ENCODE data around the gene RANBP17. TPM values are rescaled to one million over a fixed set of nuclear protein-coding genes. Genes with fewer than 3 reads are reported as not detected.

Gene RANBP17
- total RNA-seq, 1 experiment from 2014 or later, result not detected

DNA sequence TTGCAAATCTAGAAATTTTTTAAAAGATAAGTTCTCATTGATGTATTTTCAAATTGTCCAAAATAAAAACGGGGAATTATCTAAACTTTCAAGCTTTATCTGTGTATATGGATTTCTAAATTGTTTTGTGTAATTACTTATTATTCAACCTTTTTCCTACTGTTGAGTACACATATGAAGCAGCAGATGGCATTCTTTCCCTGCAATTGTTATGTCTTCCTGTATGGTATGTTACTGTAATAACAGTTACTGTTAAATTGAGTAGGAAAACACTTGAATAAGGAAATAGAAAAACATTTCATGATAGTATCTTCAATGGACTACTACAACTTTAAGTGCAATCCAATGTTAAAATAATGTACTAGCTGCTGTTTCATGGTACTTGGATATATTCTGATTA is 124.8 kb downstream of the RANBP17 start:
- no peaks in the 10 kb centered on the region for H3K4me1 ChIP-seq (ENCODE audit: insufficient read depth, low read length, poor library complexity, severe bottlenecking)
- peaks cover 13% of the 10 kb centered on the region for H3K27me3 ChIP-seq (replicated peaks; ENCODE audit: insufficient read depth, low read depth, low read length, poor library complexity)
- no peaks in the 10 kb centered on the region for H3K9me3 ChIP-seq (ENCODE audit: low read depth, low read length, poor library complexity, severe bottlenecking)
- ChIA-PET CTCF (no interaction called here), POLR2A (ENCODE audit: low non-redundant PET) (no interaction called here)
- no peak overlapping the region for H3K4me3 ChIP-seq (ENCODE audit: low read depth, low read length, poor library complexity, severe bottlenecking)
- H3K27ac ChIP-seq (ENCODE audit: low read depth, low read length, poor library complexity, severe bottlenecking), result no peak overlapping the region
- DNase-seq (ENCODE audit: low spot score), result no peak
- BruUV-seq (replicated peaks), result no TSS peak
- TF ChIP-seq, protein P1, sequence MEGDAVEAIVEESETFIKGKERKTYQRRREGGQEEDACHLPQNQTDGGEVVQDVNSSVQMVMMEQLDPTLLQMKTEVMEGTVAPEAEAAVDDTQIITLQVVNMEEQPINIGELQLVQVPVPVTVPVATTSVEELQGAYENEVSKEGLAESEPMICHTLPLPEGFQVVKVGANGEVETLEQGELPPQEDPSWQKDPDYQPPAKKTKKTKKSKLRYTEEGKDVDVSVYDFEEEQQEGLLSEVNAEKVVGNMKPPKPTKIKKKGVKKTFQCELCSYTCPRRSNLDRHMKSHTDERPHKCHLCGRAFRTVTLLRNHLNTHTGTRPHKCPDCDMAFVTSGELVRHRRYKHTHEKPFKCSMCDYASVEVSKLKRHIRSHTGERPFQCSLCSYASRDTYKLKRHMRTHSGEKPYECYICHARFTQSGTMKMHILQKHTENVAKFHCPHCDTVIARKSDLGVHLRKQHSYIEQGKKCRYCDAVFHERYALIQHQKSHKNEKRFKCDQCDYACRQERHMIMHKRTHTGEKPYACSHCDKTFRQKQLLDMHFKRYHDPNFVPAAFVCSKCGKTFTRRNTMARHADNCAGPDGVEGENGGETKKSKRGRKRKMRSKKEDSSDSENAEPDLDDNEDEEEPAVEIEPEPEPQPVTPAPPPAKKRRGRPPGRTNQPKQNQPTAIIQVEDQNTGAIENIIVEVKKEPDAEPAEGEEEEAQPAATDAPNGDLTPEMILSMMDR (conservative IDR thresholded peaks at IDR 0.05; ENCODE audit: low read depth, low read length), result no peak
- no peak for TF ChIP-seq EZH2 (IDR thresholded peaks at IDR 0.05; ENCODE audit: borderline replicate concordance, low read depth, low read length, poor library complexity, severe bottlenecking)
- intact Hi-C loops (cut with micrococcal nuclease; ENCODE audit: unreplicated experiment), result loop anchor here (5.0 kb wide), 1 partner anchor 356 kb away; no protein-coding TSS in a partner anchor
- no peaks in the 10 kb centered on the region for H3K36me3 ChIP-seq (ENCODE audit: insufficient read depth, low read length, poor library complexity, severe bottlenecking)

DNA sequence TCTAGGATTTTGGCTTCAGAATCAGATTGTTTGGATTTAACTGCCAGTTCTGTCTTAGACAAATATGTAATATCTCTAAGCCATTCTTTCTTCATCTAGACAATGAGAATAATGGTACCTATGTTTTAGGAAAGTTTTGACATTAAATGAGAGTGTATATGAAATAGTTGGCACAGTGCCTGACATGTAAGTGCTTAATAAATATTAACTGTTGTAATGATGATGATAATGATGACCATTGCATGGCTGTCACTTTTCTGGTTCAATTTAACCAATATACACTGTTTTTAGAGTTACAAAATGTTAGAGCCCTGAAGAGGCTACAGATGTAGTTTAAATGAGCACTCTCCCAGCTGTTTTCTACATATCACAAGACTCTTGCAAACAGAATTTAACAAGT is 131.7 kb downstream of the RANBP17 start:
- no peak for TF ChIP-seq EZH2 (IDR thresholded peaks at IDR 0.05; ENCODE audit: borderline replicate concordance, low read depth, low read length, poor library complexity, severe bottlenecking)
- TF ChIP-seq, protein P1 (conservative IDR thresholded peaks at IDR 0.05; ENCODE audit: low read depth, low read length), result no peak
- no peak for DNase-seq (ENCODE audit: low spot score)
- Histone ChIP-seq H3K9me3 (ENCODE audit: low read depth, low read length, poor library complexity, severe bottlenecking) (no peaks in the 10 kb centered on the region), H3K27ac (ENCODE audit: low read depth, low read length, poor library complexity, severe bottlenecking) (no peak overlapping the region), H3K27me3 (replicated peaks; ENCODE audit: insufficient read depth, low read depth, low read length, poor library complexity) (peaks cover 28% of the 10 kb centered on the region), H3K4me1 (ENCODE audit: insufficient read depth, low read length, poor library complexity, severe bottlenecking) (no peaks in the 10 kb centered on the region), H3K4me3 (ENCODE audit: low read depth, low read length, poor library complexity, severe bottlenecking) (no peak overlapping the region), H3K36me3 (ENCODE audit: insufficient read depth, low read length, poor library complexity, severe bottlenecking) (no peaks in the 10 kb centered on the region)
- ChIA-PET POLR2A (ENCODE audit: low non-redundant PET) (no interaction called here), CTCF (no interaction called here)
- no TSS peak for BruUV-seq (replicated peaks)
- intact Hi-C loops (cut with micrococcal nuclease; ENCODE audit: unreplicated experiment), result no loop called here

DNA sequence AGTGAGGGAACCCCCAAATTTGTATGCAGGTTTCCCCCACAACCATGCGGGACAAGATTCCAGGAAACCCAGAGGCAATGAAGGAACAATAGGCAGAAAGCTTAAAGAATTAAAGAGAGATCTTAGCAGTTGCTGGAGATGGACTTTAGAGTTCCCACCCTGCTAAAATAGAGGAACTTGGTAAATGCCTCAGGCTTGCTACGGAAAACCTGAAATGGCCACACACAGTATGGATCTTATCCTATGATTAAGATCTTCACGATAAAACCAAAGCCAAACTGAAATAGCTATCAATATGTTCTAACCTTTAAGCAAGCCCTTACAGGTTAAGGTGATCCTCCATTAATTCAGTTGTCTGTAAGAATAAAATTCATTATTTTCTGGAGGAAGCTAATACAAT is 148.3 kb downstream of the RANBP17 start:
- ChIA-PET POLR2A (ENCODE audit: low non-redundant PET) (no interaction called here), CTCF (no interaction called here)
- no peak overlapping the region for H3K4me3 ChIP-seq (ENCODE audit: low read depth, low read length, poor library complexity, severe bottlenecking)
- no peak for TF ChIP-seq EZH2 (IDR thresholded peaks at IDR 0.05; ENCODE audit: borderline replicate concordance, low read depth, low read length, poor library complexity, severe bottlenecking)
- TF ChIP-seq, protein P1 (conservative IDR thresholded peaks at IDR 0.05; ENCODE audit: low read depth, low read length), result no peak
- no peaks in the 10 kb centered on the region for H3K9me3 ChIP-seq (ENCODE audit: low read depth, low read length, poor library complexity, severe bottlenecking)
- no peak for DNase-seq (ENCODE audit: low spot score)
- peaks cover 3% of the 10 kb centered on the region for H3K27me3 ChIP-seq (replicated peaks; ENCODE audit: insufficient read depth, low read depth, low read length, poor library complexity)
- BruUV-seq (replicated peaks), result no TSS peak
- intact Hi-C loops (cut with micrococcal nuclease; ENCODE audit: unreplicated experiment), result no loop called here
- no peaks in the 10 kb centered on the region for H3K36me3 ChIP-seq (ENCODE audit: insufficient read depth, low read length, poor library complexity, severe bottlenecking)
- H3K27ac ChIP-seq (ENCODE audit: low read depth, low read length, poor library complexity, severe bottlenecking), result no peak overlapping the region
- no peaks in the 10 kb centered on the region for H3K4me1 ChIP-seq (ENCODE audit: insufficient read depth, low read length, poor library complexity, severe bottlenecking)

Data from A673 (cell line).